Neural progenitor cell (in vitro differentiated cells): ENCODE measurements around the gene ANKRD6. TPM values are rescaled to one million over a fixed set of nuclear protein-coding genes. Genes with fewer than 3 reads are reported as not detected.

Experiments
- DNase-seq: peaks from one replicate; pipeline ENCODE4 v3.0.0-alpha.2; 2016; ENCODE audit warnings: low spot score
- H2AFZ ChIP-seq: fragments of 200-600 bp; sonication (generic); replicated peaks from 2 replicates; pipeline ENCODE4 v1.6.1; 2016; ENCODE audit warnings: antibody characterized with exemption
- H3F3A ChIP-seq: fragments of 200-600 bp; sonication (generic); 2 replicates; pipeline ENCODE4 v1.6.1; 2016; ENCODE audit warnings: antibody characterized with exemption, low read depth
- H3K27ac ChIP-seq: fragments of 200-600 bp; sonication (generic); 2 replicates; pipeline ENCODE4 v1.5.1; 2016; ENCODE audit warnings: mild to moderate bottlenecking
- H3K27me3 ChIP-seq: fragments of 200-600 bp; sonication (generic); 2 replicates; pipeline ENCODE4 v1.6.1; 2016; ENCODE audit warnings: mild to moderate bottlenecking, moderate library complexity
- H3K36me3 ChIP-seq: fragments of 200-600 bp; sonication (generic); 2 replicates; pipeline ENCODE4 v1.5.1; 2016
- H3K4me1 ChIP-seq: fragments of 200-600 bp; sonication (generic); 2 replicates; pipeline ENCODE4 v1.6.1; 2016; ENCODE audit warnings: mixed run types
- H3K4me2 ChIP-seq: fragments of 200-600 bp; sonication (generic); 2 replicates; pipeline ENCODE4 v1.6.1; 2016
- H3K4me3 ChIP-seq: fragments of 200-600 bp; sonication (generic); 2 replicates; pipeline ENCODE4 v1.5.1; 2016
- H3K79me2 ChIP-seq: fragments of 200-600 bp; sonication (generic); 2 replicates; pipeline ENCODE4 v1.6.1; 2016; ENCODE audit warnings: low read depth
- H3K9ac ChIP-seq: fragments of 200-600 bp; sonication (generic); 2 replicates; pipeline ENCODE4 v1.6.1; 2016
- H3K9me3 ChIP-seq: fragments of 200-600 bp; sonication (generic); 2 replicates; pipeline ENCODE4 v1.5.1; 2016; ENCODE audit warnings: low read depth
- H4K20me1 ChIP-seq: fragments of 200-600 bp; sonication (generic); 2 replicates; pipeline ENCODE4 v1.6.1; 2016; ENCODE audit warnings: low read depth
- H3K27ac Mint-ChIP-seq: 3 replicates; pipeline ENCODE4 v1.8.0; 2021; ENCODE audit warnings: mixed read lengths
- H3K27me3 Mint-ChIP-seq: 2 replicates; pipeline ENCODE4 v1.8.0; 2022; ENCODE audit warnings: low read depth, mild to moderate bottlenecking, inconsistent platforms, moderate library complexity, mixed read lengths; ENCODE audit not compliant: insufficient read depth
- H3K36me3 Mint-ChIP-seq: 3 replicates; pipeline ENCODE4 v1.8.0; 2021; ENCODE audit warnings: mixed read lengths
- H3K4me1 Mint-ChIP-seq: 3 replicates; pipeline ENCODE4 v1.8.0; 2021; ENCODE audit warnings: mixed read lengths
- H3K4me3 Mint-ChIP-seq: 3 replicates; pipeline ENCODE4 v1.8.0; 2021; ENCODE audit warnings: mild to moderate bottlenecking, moderate library complexity, mixed read lengths
- H3K9me3 Mint-ChIP-seq: 3 replicates; pipeline ENCODE4 v1.8.0; 2020; ENCODE audit warnings: mixed read lengths
- CTCF ChIP-seq: fragments of 200-600 bp; sonication (generic); IDR thresholded peaks from 2 replicates; pipeline ENCODE4 v1.5.1; 2017; ENCODE audit warnings: antibody characterized with exemption, mild to moderate bottlenecking
- EZH2 ChIP-seq: fragments of 200-600 bp; sonication (generic); IDR thresholded peaks from 2 replicates; pipeline ENCODE4 v1.6.1; 2017; ENCODE audit warnings: antibody characterized with exemption, mild to moderate bottlenecking, moderate library complexity
- EZH2phosphoT487 ChIP-seq: fragments of 200-600 bp; sonication (generic); IDR thresholded peaks from 2 replicates; pipeline ENCODE4 v1.6.1; 2017; ENCODE audit warnings: antibody characterized with exemption
- small RNA-seq: library from RNA; depleted of rRNA; stranded (forward); fragments of <200 nt; gene quantifications from one replicate; pipeline ENCODE3, GENCODE V24; 2015
- total RNA-seq: library from RNA; depleted of rRNA; stranded (reverse); fragments of >200 nt; gene quantifications from 2 replicates; pipeline ENCODE4 v1.2.3, GENCODE V29; 2015; ENCODE audit warnings: low replicate concordance

Gene ANKRD6
- total RNA-seq, 1 donor from 2014 or later: 36.3 TPM

- DNase-seq: no peak
- TF ChIP-seq EZH2phosphoT487 (no peak), EZH2 (no peak), CTCF (no peak)
- no peak overlapping the region for H3K9ac ChIP-seq
- H3K79me2 ChIP-seq: no peaks in the 10 kb centered on the region
- no peak overlapping the region for H2AFZ ChIP-seq
- H3K27ac Mint-ChIP-seq: no peak overlapping the region
- no peaks in the 10 kb centered on the region for H3K27me3 ChIP-seq
- H3K9me3 Mint-ChIP-seq: no peaks in the 10 kb centered on the region
- H3K27ac ChIP-seq: no peak overlapping the region
- H3K4me1 ChIP-seq: no peaks in the 10 kb centered on the region
- H3K9me3 ChIP-seq: no peaks in the 10 kb centered on the region
- H3K4me3 Mint-ChIP-seq: no peak overlapping the region
- no peaks in the 10 kb centered on the region for H4K20me1 ChIP-seq
- H3K36me3 ChIP-seq: peaks cover 14% of the 10 kb centered on the region
- no peaks in the 10 kb centered on the region for H3K27me3 Mint-ChIP-seq
- peaks cover 36% of the 10 kb centered on the region for H3K36me3 Mint-ChIP-seq
- no peak overlapping the region for H3K4me2 ChIP-seq
- no peaks in the 10 kb centered on the region for H3K4me1 Mint-ChIP-seq
- H3F3A ChIP-seq: no peaks in the 10 kb centered on the region
- no peak overlapping the region for H3K4me3 ChIP-seq
These were observed 249.1 kb downstream of the ANKRD6 start for GRCh38 chr6:89681983-89682564.

- Histone ChIP-seq H3K36me3 (peaks cover 14% of the 10 kb centered on the region), H3K27me3 (no peaks in the 10 kb centered on the region), H3K9ac (no peak overlapping the region), H3K4me1 (no peaks in the 10 kb centered on the region), H3K4me2 (no peak overlapping the region), H3F3A (no peaks in the 10 kb centered on the region), H3K79me2 (no peaks in the 10 kb centered on the region), H3K9me3 (no peaks in the 10 kb centered on the region), H4K20me1 (no peaks in the 10 kb centered on the region), H2AFZ (no peak overlapping the region), H3K27ac (no peak overlapping the region), H3K4me3 (no peak overlapping the region)
- H3K4me1 Mint-ChIP-seq: no peaks in the 10 kb centered on the region
- no peak overlapping the region for H3K27ac Mint-ChIP-seq
- no peak for TF ChIP-seq EZH2
- TF ChIP-seq EZH2phosphoT487: no peak
- TF ChIP-seq CTCF: no peak
- H3K27me3 Mint-ChIP-seq: no peaks in the 10 kb centered on the region
- no peak overlapping the region for H3K4me3 Mint-ChIP-seq
- DNase-seq: no peak
- peaks cover 39% of the 10 kb centered on the region for H3K36me3 Mint-ChIP-seq
- H3K9me3 Mint-ChIP-seq: no peaks in the 10 kb centered on the region
These were observed 250.0 kb downstream of the ANKRD6 start for GRCh38 chr6:89682991-89683390.

Small RNA genes lying within 50 kb of the gene (small RNA-seq; reads per million reads assigned to genes)
- not detected for gene RN7SL11P

Other genes with a start within 250 kb of the ANKRD6 start
- gene GABRR1, start 215.8 kb upstream of the ANKRD6 start, total RNA-seq: not detected in 2 replicates
- 0.28 TPM in 1 of 2 replicates, not detected in the other for gene GABRR2, start 117.9 kb upstream of the ANKRD6 start, total RNA-seq
- 27.4 and 43.0 TPM in 2 replicates for gene UBE2J1, start 80.4 kb upstream of the ANKRD6 start, total RNA-seq
- gene RRAGD, start 20.9 kb upstream of the ANKRD6 start, total RNA-seq: 18.6 and 20.7 TPM in 2 replicates
- gene LYRM2, start 205.6 kb downstream of the ANKRD6 start, total RNA-seq: 21.6 and 37.1 TPM in 2 replicates